Stimulated activated naive CD8-positive, alpha-beta T cell treated with anti-CD3 and anti-CD28 coated beads, Interleukin-15, amount 100 ng/mL, for 72 hours (primary cell): ENCODE data around the gene TC2N.
"Not testable (repeated sequence)": the region's sequence is repeated elsewhere in the genome, so short reads cannot be mapped to it uniquely, and the experiment has no call there.

Experiments used
- ATAC-seq: fragments of 150-1000 bp; cut with Tn5 transposase; 2 replicates; pipeline ENCODE4 v1.10.0; 2021; ENCODE audit warnings: mild to moderate bottlenecking, moderate library complexity
- DNase-seq, 2 donors: peaks; one replicate each; pipeline ENCODE4 v3.0.0; 2021 to 2022
- H3K27ac Mint-ChIP-seq, 2 donors: one replicate each; pipeline ENCODE4 v1.8.0; 2022; ENCODE audit warnings: mild to moderate bottlenecking in 2 of 2, mixed read lengths in 2 of 2, moderate library complexity in 2 of 2
- H3K27me3 Mint-ChIP-seq: one replicate; pipeline ENCODE4 v1.8.0; 2022; ENCODE audit warnings: mixed read lengths
- H3K4me1 Mint-ChIP-seq: one replicate; pipeline ENCODE4 v1.8.0; 2022; ENCODE audit warnings: mild to moderate bottlenecking, mixed read lengths
- H3K4me3 Mint-ChIP-seq, 2 donors: one replicate each; pipeline ENCODE4 v1.8.0; 2022; ENCODE audit warnings: mild to moderate bottlenecking in 2 of 2, mixed read lengths in 2 of 2, moderate library complexity in 1 of 2
- H3K9me3 Mint-ChIP-seq, 2 donors: one replicate each; pipeline ENCODE4 v1.8.0; 2022; ENCODE audit warnings: mixed read lengths in 2 of 2

The TC2N gene

GRCh38 chr14:91867316-91867988 is at the start of gene TC2N:
Gene TC2N (minus strand): TSS chr14:91867536. CDS start chr14:91813769, 53,767 bp downstream.
- Mint-ChIP-seq H3K27ac (peak within 1 kb of the TSS; percentile 88 to 95), H3K9me3 (no peaks in the 10 kb centered on the region), H3K27me3 (no peaks in the 10 kb centered on the region), H3K4me3 (peak within 1 kb of the TSS; percentile 87 to 97), H3K4me1 (peaks cover 95% of the 10 kb centered on the region)
- ATAC-seq (peak; percentile 81), DNase-seq (peak; percentile 58 to 76)

- Mint-ChIP-seq H3K4me3 (no peak overlapping the region), H3K27ac (no peak overlapping the region), H3K4me1 (peaks cover 20% of the 10 kb centered on the region), H3K9me3 (peaks cover 0 to 5% of the 10 kb centered on the region in 2 donors), H3K27me3 (no peaks in the 10 kb centered on the region)
- ATAC-seq (no peak), DNase-seq (no peak)
Measured at GRCh38 chr14:91912035-91912434, 44.7 kb upstream of the TC2N start.

DNA sequence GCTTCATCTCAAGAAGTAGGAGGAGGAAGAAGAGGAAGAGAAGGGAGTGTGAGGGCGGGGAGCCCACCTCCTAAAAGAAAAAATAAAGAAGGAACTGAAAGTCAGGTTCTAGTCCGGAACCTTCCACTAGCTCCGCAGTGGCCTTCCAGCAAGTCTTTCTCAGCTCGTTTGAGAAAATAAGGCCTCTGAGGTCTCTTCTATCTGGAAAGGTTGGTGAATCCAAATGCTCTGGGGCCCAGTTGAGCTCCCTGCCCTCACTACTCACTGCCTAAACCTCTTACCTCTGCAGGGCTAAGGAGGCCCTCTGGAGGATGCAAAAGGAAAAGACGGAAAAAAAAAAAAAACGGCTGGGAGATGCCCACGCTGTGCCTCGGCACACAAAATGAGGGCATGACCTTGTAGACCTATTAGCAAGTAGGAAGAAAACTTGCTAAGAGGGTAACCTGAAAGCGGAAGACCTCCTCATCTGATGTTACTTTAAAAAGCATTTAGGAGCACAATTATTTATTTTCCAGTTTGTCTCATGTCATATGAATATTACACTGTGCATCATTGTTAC is 44.2 kb upstream of the TC2N start:
- peaks cover 0 to 7% of the 10 kb centered on the region in 2 donors for H3K9me3 Mint-ChIP-seq
- H3K27me3 Mint-ChIP-seq = no peaks in the 10 kb centered on the region
- peaks cover 20% of the 10 kb centered on the region for H3K4me1 Mint-ChIP-seq
- DNase-seq (peak; percentile 44 to 62), ATAC-seq (peak; percentile 99)
- peak overlapping the region; percentile 54 to 89 for H3K27ac Mint-ChIP-seq
- peak overlapping the region in 1 of 2 donors; percentile 14 for H3K4me3 Mint-ChIP-seq

GRCh38 chr14:91910196-91910595 is 42.9 kb upstream of the TC2N start:
- DNase-seq (no peak), ATAC-seq (no peak)
- Mint-ChIP-seq H3K4me1 (peaks cover 20% of the 10 kb centered on the region), H3K27ac (no peak overlapping the region), H3K9me3 (peaks cover 0 to 7% of the 10 kb centered on the region in 2 donors), H3K27me3 (no peaks in the 10 kb centered on the region), H3K4me3 (no peak overlapping the region)

GRCh38 chr14:91906374-91906773 is 39.0 kb upstream of the TC2N start:
- no peak overlapping the region for H3K27ac Mint-ChIP-seq
- ATAC-seq = no peak
- H3K9me3 Mint-ChIP-seq = peaks cover 0 to 7% of the 10 kb centered on the region in 2 donors
- H3K4me3 Mint-ChIP-seq = no peak overlapping the region
- H3K27me3 Mint-ChIP-seq = no peaks in the 10 kb centered on the region
- H3K4me1 Mint-ChIP-seq = peaks cover 14% of the 10 kb centered on the region
- no peak for DNase-seq

DNA sequence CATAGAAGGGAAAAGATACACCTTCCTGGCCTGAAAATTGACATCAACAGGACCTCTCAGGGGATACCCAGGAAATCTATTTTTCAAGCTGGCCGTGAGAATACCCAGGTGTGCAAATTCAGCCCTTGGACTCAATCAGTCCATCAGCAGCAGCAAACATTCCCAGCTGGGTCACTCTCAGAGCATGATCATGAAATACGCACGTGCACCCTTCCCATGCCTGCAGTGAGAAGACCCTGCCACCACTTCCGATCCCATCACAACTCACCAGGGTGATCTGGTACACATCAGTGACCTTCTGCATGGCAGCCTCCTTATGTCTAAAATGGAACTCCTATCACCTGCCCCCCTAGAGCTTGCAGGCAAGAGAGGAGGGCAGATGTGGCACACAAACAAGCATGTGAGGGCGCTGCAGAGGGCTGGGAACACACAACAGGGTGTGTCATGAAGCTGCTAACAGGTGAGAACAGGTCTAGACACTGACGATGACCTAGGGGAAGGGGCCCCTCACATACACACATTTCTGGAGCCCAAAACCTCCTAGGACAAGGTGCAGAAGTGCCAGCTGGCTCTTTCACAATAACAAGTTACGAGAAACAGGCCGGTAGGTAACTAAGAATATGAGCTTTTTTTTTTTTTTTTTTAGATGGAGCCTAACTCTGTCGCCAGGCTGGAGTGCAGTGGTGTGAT is 37.8 kb upstream of the TC2N start:
- H3K27me3 Mint-ChIP-seq = no peaks in the 10 kb centered on the region
- no peak overlapping the region for H3K27ac Mint-ChIP-seq

GRCh38 chr14:91904483-91904882 is 37.1 kb upstream of the TC2N start:
- DNase-seq = no peak
- ATAC-seq = no peak
- Mint-ChIP-seq H3K9me3 (peaks cover 0 to 7% of the 10 kb centered on the region in 2 donors), H3K27ac (no peak overlapping the region), H3K4me1 (no peaks in the 10 kb centered on the region), H3K27me3 (no peaks in the 10 kb centered on the region), H3K4me3 (no peak overlapping the region)

More for the DNA sequence above, 37.8 kb upstream of the TC2N start:
- H3K4me1 Mint-ChIP-seq = peaks cover 3% of the 10 kb centered on the region
- peaks cover 0 to 7% of the 10 kb centered on the region in 2 donors for H3K9me3 Mint-ChIP-seq
- H3K4me3 Mint-ChIP-seq = no peak overlapping the region
- DNase-seq = no peak
- ATAC-seq = no peak

GRCh38 chr14:91903070-91903469 is 35.7 kb upstream of the TC2N start:
- Mint-ChIP-seq H3K4me3 (no peak overlapping the region), H3K4me1 (no peaks in the 10 kb centered on the region), H3K9me3 (peaks cover 0 to 7% of the 10 kb centered on the region in 2 donors), H3K27me3 (no peaks in the 10 kb centered on the region), H3K27ac (no peak overlapping the region)
- ATAC-seq (no peak), DNase-seq (no peak)

DNA sequence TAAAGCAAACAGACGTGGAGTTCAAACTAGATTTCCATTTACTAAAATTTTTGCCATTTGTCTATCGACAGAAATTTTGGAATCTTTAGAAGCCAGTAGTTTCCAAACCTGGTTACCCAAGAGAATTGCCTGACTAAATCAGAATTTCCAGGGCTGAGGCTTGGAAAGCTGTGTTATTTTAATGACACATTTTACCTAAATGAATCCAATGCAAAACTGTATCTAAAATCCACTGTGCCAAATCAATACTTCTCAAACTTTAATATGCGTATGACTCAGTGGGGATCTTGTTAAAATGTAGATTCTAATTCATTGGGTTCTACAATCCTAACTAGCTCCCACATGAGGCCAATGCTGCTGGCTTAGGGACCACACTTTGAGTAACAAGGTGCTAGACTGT is 35.0 kb upstream of the TC2N start:
- Mint-ChIP-seq H3K9me3 (peaks cover 0 to 5% of the 10 kb centered on the region in 2 donors), H3K4me1 (no peaks in the 10 kb centered on the region), H3K27ac (no peak overlapping the region), H3K4me3 (no peak overlapping the region), H3K27me3 (no peaks in the 10 kb centered on the region)
- ATAC-seq (no peak), DNase-seq (no peak)

DNA sequence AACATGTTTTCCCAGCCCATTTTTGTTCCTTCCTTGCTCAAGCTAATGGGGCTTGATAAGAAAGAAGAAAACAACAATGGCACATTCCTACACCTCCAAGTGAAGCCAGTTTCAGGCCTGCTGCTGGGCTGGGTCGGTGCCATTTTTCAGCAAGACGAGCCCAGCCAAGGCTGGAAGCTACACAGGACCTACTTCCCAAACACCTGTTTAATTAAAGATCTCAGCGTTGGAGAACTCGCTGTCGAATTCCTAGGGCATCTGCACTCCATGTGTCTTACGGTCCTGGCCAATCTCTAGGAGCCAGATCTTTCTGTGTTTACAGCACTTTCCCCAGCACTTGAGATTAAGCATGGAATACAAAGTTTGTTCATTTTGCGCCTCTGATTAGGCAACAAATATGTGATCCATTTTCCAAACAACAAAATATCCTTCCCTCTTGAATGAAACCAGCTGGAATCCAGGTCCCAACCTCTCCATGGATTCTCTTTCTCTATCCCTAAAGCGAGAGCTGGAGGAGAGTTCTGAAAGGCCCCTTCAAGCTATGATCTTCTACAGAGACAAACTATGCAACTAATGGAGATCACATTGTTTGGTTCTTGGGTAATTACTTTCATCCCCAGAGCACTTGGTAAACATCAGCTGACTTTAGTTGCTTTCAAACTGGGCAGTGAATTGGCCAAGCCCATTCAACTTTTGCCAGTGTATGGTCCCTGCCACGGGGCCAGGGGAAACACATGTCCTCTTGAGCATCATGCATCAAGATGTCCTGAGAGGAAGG is 34.3 kb upstream of the TC2N start:
- DNase-seq (no peak), ATAC-seq (no peak)
- Mint-ChIP-seq H3K27ac (peak overlapping the region in 1 of 2 donors; percentile 69), H3K4me3 (no peak overlapping the region), H3K9me3 (no peaks in the 10 kb centered on the region), H3K27me3 (no peaks in the 10 kb centered on the region), H3K4me1 (no peaks in the 10 kb centered on the region)

DNA sequence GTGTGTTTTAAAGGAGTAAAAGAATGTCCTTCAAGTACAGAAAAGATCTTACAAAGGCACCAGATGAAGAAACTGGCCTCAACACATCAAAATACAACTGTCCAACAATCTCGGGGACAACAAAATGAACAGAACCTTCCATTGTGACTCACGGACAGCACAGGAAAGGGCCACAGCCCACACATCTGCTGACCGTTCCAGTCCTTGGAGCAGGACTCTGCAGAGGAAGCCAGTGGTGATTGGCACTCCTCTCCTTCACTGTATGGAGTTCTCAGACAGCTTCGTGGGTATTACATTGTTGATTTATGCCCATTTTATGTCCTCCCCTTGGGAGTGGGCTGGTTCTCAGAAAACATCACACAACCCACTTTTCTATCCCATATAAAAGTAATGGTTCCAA is 32.5 kb upstream of the TC2N start:
- H3K4me3 Mint-ChIP-seq = no peak overlapping the region
- H3K4me1 Mint-ChIP-seq = no peaks in the 10 kb centered on the region
- no peak for DNase-seq
- no peaks in the 10 kb centered on the region for H3K27me3 Mint-ChIP-seq
- H3K27ac Mint-ChIP-seq = no peak overlapping the region
- no peak for ATAC-seq
- no peaks in the 10 kb centered on the region for H3K9me3 Mint-ChIP-seq

- ATAC-seq = peak; percentile 48
- DNase-seq = no peak
- Mint-ChIP-seq H3K27ac (no peak overlapping the region), H3K27me3 (no peaks in the 10 kb centered on the region), H3K9me3 (no peaks in the 10 kb centered on the region), H3K4me3 (no peak overlapping the region), H3K4me1 (no peaks in the 10 kb centered on the region)
Measured at GRCh38 chr14:91899213-91899612, 31.9 kb upstream of the TC2N start.

GRCh38 chr14:91898372-91898771 is 31.0 kb upstream of the TC2N start:
- Mint-ChIP-seq H3K9me3 (no peaks in the 10 kb centered on the region), H3K4me3 (no peak overlapping the region), H3K27me3 (no peaks in the 10 kb centered on the region), H3K4me1 (peaks cover 7% of the 10 kb centered on the region), H3K27ac (no peak overlapping the region)
- DNase-seq = no peak
- no peak for ATAC-seq

DNA sequence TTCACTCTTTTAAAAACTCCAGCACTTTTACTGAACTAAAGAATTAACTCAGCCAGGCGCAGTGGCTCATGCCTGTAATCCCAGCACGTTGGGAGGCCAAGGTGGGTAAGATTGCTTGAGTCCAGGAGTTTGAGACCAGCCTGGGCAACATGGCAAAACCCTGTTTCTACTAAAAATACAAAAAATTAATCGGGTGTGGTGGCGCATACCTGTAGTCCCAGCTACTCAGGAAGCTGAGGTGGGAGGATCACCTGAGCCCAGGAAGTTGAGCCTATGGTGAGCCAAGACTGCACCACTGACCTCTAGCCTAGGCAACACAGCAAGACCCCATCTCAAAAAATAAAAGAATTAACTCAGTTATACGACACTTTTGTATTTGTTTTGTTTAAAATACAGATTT is 30.4 kb upstream of the TC2N start:
- not testable (repeated sequence) for H3K4me3 Mint-ChIP-seq, DNase-seq, H3K27me3 Mint-ChIP-seq, H3K27ac Mint-ChIP-seq, H3K9me3 Mint-ChIP-seq, ATAC-seq
- peaks cover 13% of the 10 kb centered on the region for H3K4me1 Mint-ChIP-seq

DNA sequence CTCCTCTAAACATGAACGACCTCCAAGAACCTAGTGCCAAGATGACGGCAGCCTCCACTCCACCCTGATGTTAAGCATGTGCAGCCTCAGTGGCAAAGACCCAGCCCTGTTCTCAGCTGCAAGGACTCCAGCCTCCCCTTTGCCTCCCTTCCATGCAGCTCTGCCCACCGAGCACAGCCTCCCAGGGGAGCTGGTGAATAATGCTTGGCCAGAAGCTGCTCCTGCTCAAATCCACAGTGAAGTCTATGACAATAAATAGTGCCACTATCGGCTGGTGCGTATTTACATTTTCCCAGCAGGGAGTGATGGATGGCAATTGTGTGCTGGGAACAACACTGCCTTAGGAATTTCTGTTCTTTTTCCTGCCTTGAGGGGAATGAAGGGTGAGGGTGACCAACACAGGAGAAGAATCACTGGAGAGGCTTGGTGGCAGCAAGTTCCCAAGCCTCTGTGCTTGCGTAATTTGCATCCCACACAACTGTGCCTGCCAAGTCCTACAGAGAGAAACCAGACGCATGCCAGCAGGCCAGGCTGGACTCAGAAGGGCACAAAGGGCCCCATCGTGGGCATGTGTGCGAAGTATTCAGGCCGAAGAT is 29.9 kb upstream of the TC2N start:
- H3K9me3 Mint-ChIP-seq = no peaks in the 10 kb centered on the region
- peaks cover 19% of the 10 kb centered on the region for H3K4me1 Mint-ChIP-seq
- ATAC-seq = no peak
- H3K4me3 Mint-ChIP-seq = no peak overlapping the region
- H3K27me3 Mint-ChIP-seq = no peaks in the 10 kb centered on the region
- no peak for DNase-seq
- no peak overlapping the region for H3K27ac Mint-ChIP-seq
